PC-9 (cell line): ENCODE results near the gene MAPK12.

Experiments used
- CTCF ChIP-seq: fragments of 200-600 bp; sonication (generic); conservative IDR thresholded peaks from 2 replicates; pipeline ENCODE4 v1.6.1; 2017; ENCODE audit warnings: mixed run types, antibody characterized with exemption, mild to moderate bottlenecking, moderate library complexity
- EZH2 ChIP-seq: fragments of 200-600 bp; sonication (generic); IDR thresholded peaks from 2 replicates; pipeline ENCODE4 v1.8.0; 2017; ENCODE audit warnings: antibody characterized with exemption, low read depth

GRCh38 chr22:50206599-50206998 lies 54.9 kb downstream of the MAPK12 start:
- TF ChIP-seq CTCF, result peak; percentile 67
- TF ChIP-seq EZH2, result no peak
